NCI-H128 (cell line): ENCODE measurements around the gene AMN.

ENCODE experiments used
- DNase-seq: peaks from one replicate; lab custom pipeline; 2025; ENCODE audit not compliant: unreplicated experiment; lab: John Stamatoyannopoulos, UW

The AMN gene

GRCh38 chr14:102943454-102943853, 21.0 kb downstream of the AMN start:
- DNase-seq, result no peak

GRCh38 chr14:102943979-102944378, 21.5 kb downstream of the AMN start:
- DNase-seq, result no peak

- no peak for DNase-seq
These were observed 22.2 kb downstream of the AMN start for GRCh38 chr14:102944448-102945330.

- no peak for DNase-seq
These were observed 23.1 kb downstream of the AMN start for GRCh38 chr14:102945346-102946130.

- no peak for DNase-seq
These were observed 25.0 kb downstream of the AMN start for GRCh38 chr14:102947321-102948103.

GRCh38 chr14:102948698-102949061, 26.2 kb downstream of the AMN start:
- DNase-seq, result no peak

GRCh38 chr14:102949062-102949800, 26.8 kb downstream of the AMN start:
- DNase-seq, result no peak

GRCh38 chr14:102949801-102950451, 27.5 kb downstream of the AMN start:
- DNase-seq, result no peak

GRCh38 chr14:102951034-102951433, 28.6 kb downstream of the AMN start:
- DNase-seq, result no peak

- DNase-seq, result no peak
These were observed 29.3 kb downstream of the AMN start for GRCh38 chr14:102951799-102952198.

- no peak for DNase-seq
These were observed 29.8 kb downstream of the AMN start for GRCh38 chr14:102952276-102952675.

- DNase-seq, result no peak
These were observed 30.6 kb downstream of the AMN start for GRCh38 chr14:102953100-102953499.

- DNase-seq, result no peak
These were observed 31.8 kb downstream of the AMN start for GRCh38 chr14:102954081-102954789.

- no peak for DNase-seq
These were observed 33.4 kb downstream of the AMN start for GRCh38 chr14:102955636-102956408.

GRCh38 chr14:102957222-102957621, 34.8 kb downstream of the AMN start:
- DNase-seq, result no peak

GRCh38 chr14:102958461-102958860, 36.0 kb downstream of the AMN start:
- no peak for DNase-seq

- DNase-seq, result no peak
These were observed 39.7 kb downstream of the AMN start for GRCh38 chr14:102962111-102962627.

- no peak for DNase-seq
These were observed 41.8 kb downstream of the AMN start for GRCh38 chr14:102964152-102964730.
